Breast epithelium (tissue), 4 donors: ENCODE measurements around the gene SQSTM1. TPM values are rescaled to one million over a fixed set of nuclear protein-coding genes. Genes with fewer than 3 reads are reported as not detected.
"Not testable (repeated sequence)": the region's sequence is repeated elsewhere in the genome, so short reads cannot be mapped to it uniquely, and the experiment has no call there.

Source experiments
- DNase-seq, 2 donors: peaks; one replicate each; pipeline ENCODE4 v3.0.0-alpha.2; 2019; ENCODE audit warnings: low spot score in 2 of 2
- H3K27ac ChIP-seq, 2 donors: fragments of 200-600 bp; sonication (generic) in 1 of 2; one replicate each; pipeline ENCODE4 v1.5.1; 2016 to 2019; ENCODE audit warnings: mild to moderate bottlenecking in 1 of 2
- H3K27me3 ChIP-seq, 2 donors: fragments of 200-600 bp; sonication (generic) in 1 of 2; one replicate each; pipeline versions ENCODE4 v1.5.1 to v1.6.0; 2017 to 2019; ENCODE audit warnings: control low read depth in 1 of 2, mild to moderate bottlenecking in 1 of 2
- H3K36me3 ChIP-seq: fragments of 200-600 bp; one replicate; pipeline ENCODE4 v1.5.1; 2019
- H3K4me1 ChIP-seq, 2 donors: fragments of 200-600 bp; sonication (generic); one replicate each; pipeline ENCODE4 v1.5.1; 2016 to 2019; ENCODE audit warnings: control low read depth in 1 of 2
- H3K4me3 ChIP-seq, 3 donors: fragments of 200-600 bp; sonication (generic); 1 replicate in 2 of 3; 2 replicates in 1 of 3; pipeline ENCODE4 v1.5.1; 2016 to 2019; ENCODE audit warnings: mild to moderate bottlenecking in 3 of 3, moderate library complexity in 2 of 3
- H3K9me3 ChIP-seq, 2 donors: fragments of 200-600 bp; sonication (generic) in 1 of 2; one replicate each; pipeline ENCODE4 v1.5.1; 2016 to 2019; ENCODE audit warnings: control low read depth in 1 of 2
- CTCF ChIP-seq, 3 donors: fragments of 450-650 bp; IDR thresholded peaks; one replicate each; pipeline ENCODE4 v1.5.1; 2016 to 2017; ENCODE audit warnings: antibody characterized with exemption in 3 of 3, mild to moderate bottlenecking in 3 of 3, moderate library complexity in 3 of 3
- POLR2A ChIP-seq: fragments of 450-650 bp; IDR thresholded peaks from one replicate; pipeline ENCODE4 v1.6.1; 2016; ENCODE audit warnings: antibody characterized with exemption, mild to moderate bottlenecking, moderate library complexity
- POLR2AphosphoS5 ChIP-seq, 3 donors: sonication (generic); formaldehyde crosslinking; IDR thresholded peaks; one replicate each; pipeline ENCODE4 v1.6.1; 2017; ENCODE audit warnings: antibody characterized with exemption in 3 of 3
- intact Hi-C: fragments of 100-400 bp; cut with DNase I; formaldehyde crosslinking; loops from one replicate; pipeline ENCODE4 v1.15.1; 2023; ENCODE audit warnings: low total_unique reads
- total RNA-seq, 3 donors: library from RNA; depleted of rRNA; stranded (reverse); fragments of >200 nt; gene quantifications; one replicate each; pipeline ENCODE4 v1.1.0, GENCODE V29; 2016

SQSTM1 gene
- total RNA-seq, 3 donors from 2014 or later, result 407 to 695 (median 462) TPM

- intact Hi-C loops, result no loop called here
- peaks cover 24% of the 10 kb centered on the region for H3K36me3 ChIP-seq
- no peak for DNase-seq
- H3K4me1 ChIP-seq, result no peaks in the 10 kb centered on the region
- H3K9me3 ChIP-seq, result no peaks in the 10 kb centered on the region
- no peak overlapping the region for H3K4me3 ChIP-seq
- no peaks in the 10 kb centered on the region for H3K27me3 ChIP-seq
- TF ChIP-seq CTCF (IDR thresholded peaks at IDR 0.05), result no peak
- TF ChIP-seq POLR2AphosphoS5 (IDR thresholded peaks at IDR 0.05), result no peak
- no peak for TF ChIP-seq POLR2A
- peak overlapping the region; percentile 26 to 54 for H3K27ac ChIP-seq
Observed at GRCh38 chr5:179833056-179833708, 12.5 kb downstream of the SQSTM1 start.

DNA sequence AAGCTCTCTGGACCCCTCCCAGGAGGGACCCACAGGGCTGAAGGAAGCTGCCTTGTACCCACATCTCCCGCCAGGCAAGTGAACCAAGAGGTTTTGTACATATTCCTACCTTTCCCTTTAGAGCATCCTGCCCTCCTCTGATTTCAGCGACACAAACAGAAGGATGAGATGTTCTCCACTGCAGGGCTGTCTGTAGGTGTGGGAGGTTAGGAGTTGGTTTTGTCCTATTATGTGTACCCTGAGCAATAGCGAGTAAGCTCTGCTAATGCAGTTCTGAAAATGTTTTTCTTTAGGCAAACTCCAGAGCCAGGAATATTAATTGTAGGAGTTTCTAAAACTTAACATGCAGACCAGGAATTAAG is 13.0 kb downstream of the SQSTM1 start:
- H3K4me3 ChIP-seq, result no peak overlapping the region
- H3K27ac ChIP-seq, result peak overlapping the region; percentile 26 to 54
- no peak for TF ChIP-seq POLR2A
- TF ChIP-seq POLR2AphosphoS5 (IDR thresholded peaks at IDR 0.05), result no peak
- TF ChIP-seq CTCF (IDR thresholded peaks at IDR 0.05), result no peak
- H3K9me3 ChIP-seq, result no peaks in the 10 kb centered on the region
- DNase-seq, result no peak
- H3K4me1 ChIP-seq, result no peaks in the 10 kb centered on the region
- H3K27me3 ChIP-seq, result no peaks in the 10 kb centered on the region
- intact Hi-C loops, result no loop called here
- peaks cover 24% of the 10 kb centered on the region for H3K36me3 ChIP-seq

GRCh38 chr5:179834120-179834519 is 13.4 kb downstream of the SQSTM1 start:
- H3K4me3 ChIP-seq, result no peak overlapping the region
- TF ChIP-seq POLR2A, result no peak
- no peak for TF ChIP-seq CTCF (IDR thresholded peaks at IDR 0.05)
- TF ChIP-seq POLR2AphosphoS5 (IDR thresholded peaks at IDR 0.05), result no peak
- H3K4me1 ChIP-seq, result no peaks in the 10 kb centered on the region
- H3K9me3 ChIP-seq, result no peaks in the 10 kb centered on the region
- H3K27me3 ChIP-seq, result no peaks in the 10 kb centered on the region
- no peak for DNase-seq
- peak overlapping the region in 1 of 2 donors; percentile 26 for H3K27ac ChIP-seq
- intact Hi-C loops, result no loop called here
- peaks cover 24% of the 10 kb centered on the region for H3K36me3 ChIP-seq

- peaks cover 24% of the 10 kb centered on the region for H3K36me3 ChIP-seq
- DNase-seq, H3K4me3 ChIP-seq, H3K9me3 ChIP-seq, H3K27ac ChIP-seq, intact Hi-C loops, H3K27me3 ChIP-seq, H3K4me1 ChIP-seq: not testable (repeated sequence)
Observed at GRCh38 chr5:179834871-179835270, 14.2 kb downstream of the SQSTM1 start.

DNA sequence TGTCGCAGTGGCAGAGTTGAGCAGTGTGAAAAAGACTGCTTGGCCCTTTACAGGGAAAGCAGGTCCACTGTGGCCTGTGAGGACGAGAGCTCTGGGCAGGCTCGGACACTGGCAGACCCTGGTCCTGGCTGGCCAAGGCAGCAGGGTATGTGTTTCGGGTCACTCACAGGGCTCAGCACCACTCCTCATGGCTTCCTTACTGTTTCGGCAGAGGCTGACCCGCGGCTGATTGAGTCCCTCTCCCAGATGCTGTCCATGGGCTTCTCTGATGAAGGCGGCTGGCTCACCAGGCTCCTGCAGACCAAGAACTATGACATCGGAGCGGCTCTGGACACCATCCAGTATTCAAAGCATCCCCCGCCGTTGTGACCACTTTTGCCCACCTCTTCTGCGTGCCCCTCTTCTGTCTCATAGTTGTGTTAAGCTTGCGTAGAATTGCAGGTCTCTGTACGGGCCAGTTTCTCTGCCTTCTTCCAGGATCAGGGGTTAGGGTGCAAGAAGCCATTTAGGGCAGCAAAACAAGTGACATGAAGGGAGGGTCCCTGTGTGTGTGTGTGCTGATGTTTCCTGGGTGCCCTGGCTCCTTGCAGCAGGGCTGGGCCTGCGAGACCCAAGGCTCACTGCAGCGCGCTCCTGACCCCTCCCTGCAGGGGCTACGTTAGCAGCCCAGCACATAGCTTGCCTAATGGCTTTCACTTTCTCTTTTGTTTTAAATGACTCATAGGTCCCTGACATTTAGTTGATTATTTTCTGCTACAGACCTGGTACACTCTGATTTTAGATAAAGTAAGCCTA is 15.7 kb downstream of the SQSTM1 start:
- Histone ChIP-seq H3K27me3 (no peaks in the 10 kb centered on the region), H3K36me3 (peaks cover 24% of the 10 kb centered on the region), H3K4me3 (no peak overlapping the region), H3K9me3 (no peaks in the 10 kb centered on the region), H3K27ac (peak overlapping the region in 1 of 2 donors; percentile 32), H3K4me1 (no peaks in the 10 kb centered on the region)
- DNase-seq, result no peak
- intact Hi-C loops, result no loop called here
- no peak for TF ChIP-seq POLR2A
- TF ChIP-seq POLR2AphosphoS5 (IDR thresholded peaks at IDR 0.05), result peak; percentile 14 to 54 (median 19)
